ENCODE measurements around the gene PRCC. TPM values are rescaled to one million over a fixed set of nuclear protein-coding genes. Genes with fewer than 3 reads are reported as not detected.
"Not testable (repeated sequence)": the region's sequence is repeated elsewhere in the genome, so short reads cannot be mapped to it uniquely, and the experiment has no call there.

The PRCC gene
- total and polyA plus RNA-seq, 12 donors = 35.9 to 137 (median 58.7) TPM

DNA sequence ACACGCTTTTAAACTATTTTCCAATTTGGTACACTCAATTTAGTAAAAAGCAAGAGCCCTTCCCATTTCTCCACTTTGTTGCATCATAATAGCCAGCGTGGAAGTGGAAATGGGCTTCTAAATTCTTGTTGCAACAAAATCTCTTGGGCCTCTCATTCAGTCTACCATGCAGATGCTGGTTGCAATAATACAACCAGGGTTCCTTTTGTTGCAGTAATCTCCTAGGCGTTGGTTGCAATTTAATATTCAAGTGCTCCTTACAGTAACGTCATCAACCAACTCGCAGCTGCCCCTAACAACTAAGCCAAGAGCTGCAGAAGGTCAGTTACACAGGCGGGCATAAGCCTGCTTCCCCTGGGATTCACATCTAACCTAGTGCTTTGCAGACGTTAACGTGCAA lies 13.1 kb upstream of the PRCC start:
- no peak for TF ChIP-seq CTCF (IDR thresholded peaks at IDR 0.05)
- no peak for TF ChIP-seq POLR2A (IDR thresholded peaks at IDR 0.05)
- WGBS, 4 donors = 79 to 84% (median 82%) methylated on average over 7 to 8 of the region's 8 CpGs
- intact Hi-C loops (cut with DNase I) = no loop called here
- DNase-seq = no peak
- no peak overlapping the region for H3K27ac ChIP-seq
- no peaks in the 10 kb centered on the region for H3K9me3 ChIP-seq (replicated peaks in 1 of 3)
- H3K27me3 ChIP-seq = no peaks in the 10 kb centered on the region
- no peak overlapping the region for H3K4me3 ChIP-seq
- H3K36me3 ChIP-seq (replicated peaks in 1 of 2) = no peaks in the 10 kb centered on the region
- H3K4me1 ChIP-seq (replicated peaks in 1 of 2) = peaks cover 23 to 25% of the 10 kb centered on the region in 2 donors

GRCh38 chr1:156755527-156755950 lies 11.8 kb upstream of the PRCC start:
- intact Hi-C loops (cut with DNase I) = no loop called here
- Histone ChIP-seq H3K36me3 (replicated peaks in 1 of 2) (no peaks in the 10 kb centered on the region), H3K27me3 (no peaks in the 10 kb centered on the region), H3K4me3 (no peak overlapping the region), H3K27ac (no peak overlapping the region), H3K9me3 (replicated peaks in 1 of 3) (no peaks in the 10 kb centered on the region), H3K4me1 (replicated peaks in 1 of 2) (peaks cover 11 to 13% of the 10 kb centered on the region in 2 donors)
- WGBS, 4 donors = 71 to 78% (median 75%) methylated on average over 5 of the region's 5 CpGs
- no peak for DNase-seq
- no peak for TF ChIP-seq POLR2A (IDR thresholded peaks at IDR 0.05)
- no peak for TF ChIP-seq CTCF (IDR thresholded peaks at IDR 0.05)

- DNase-seq = peak in 1 of 7 donors; percentile 0
- no peak for TF ChIP-seq CTCF (IDR thresholded peaks at IDR 0.05)
- TF ChIP-seq POLR2A (IDR thresholded peaks at IDR 0.05) = no peak
- intact Hi-C loops (cut with DNase I) = no loop called here
- WGBS, 4 donors = 91 to 100% (median 97%) methylated on average over 1 of the region's 1 CpG
- Histone ChIP-seq H3K27me3 (no peaks in the 10 kb centered on the region), H3K36me3 (replicated peaks in 1 of 2) (no peaks in the 10 kb centered on the region), H3K4me1 (replicated peaks in 1 of 2) (peaks cover 11 to 13% of the 10 kb centered on the region in 2 donors), H3K27ac (no peak overlapping the region), H3K9me3 (replicated peaks in 1 of 3) (no peaks in the 10 kb centered on the region), H3K4me3 (no peak overlapping the region)
These were observed 11.0 kb upstream of the PRCC start for GRCh38 chr1:156756355-156756754.

- H3K4me1 ChIP-seq (replicated peaks in 1 of 2); H3K36me3 ChIP-seq (replicated peaks in 1 of 2); H3K9me3 ChIP-seq (replicated peaks in 1 of 3); H3K27me3 ChIP-seq; H3K27ac ChIP-seq; H3K4me3 ChIP-seq; intact Hi-C loops (cut with DNase I): not testable (repeated sequence)
- peak in 1 of 7 donors; percentile 8 for DNase-seq
- WGBS, 4 donors = 91 to 98% (median 96%) methylated on average over 10 of the region's 10 CpGs
These were observed 9.6 kb upstream of the PRCC start for GRCh38 chr1:156757572-156758253.

Measured in adrenal gland (tissue), 12 donors.